Fibroblast of lung (primary cell): Measurements from ENCODE around the gene LRRD1. TPM values are rescaled to one million over a fixed set of nuclear protein-coding genes. Genes with fewer than 3 reads are reported as not detected.

Source experiments
- DNase-seq, 2 donors: peaks; one replicate each; pipeline versions ENCODE4 v3.0.0 to v3.0.0-alpha.2; 2010; ENCODE audit warnings: low read depth in 2 of 2
- H2AFZ ChIP-seq: 2 replicates; pipeline ENCODE4 v1.5.1; 2012; ENCODE audit warnings: low read length, control low read depth, inconsistent platforms
- H3K27ac ChIP-seq: 2 replicates; pipeline ENCODE4 v1.5.1; 2011; ENCODE audit warnings: low read length, control low read depth; ENCODE audit not compliant: insufficient read depth
- H3K27me3 ChIP-seq: 2 replicates; pipeline ENCODE4 v1.5.1; 2011; ENCODE audit warnings: mild to moderate bottlenecking, low read length; ENCODE audit not compliant: control insufficient read depth, insufficient read depth
- H3K36me3 ChIP-seq: 2 replicates; pipeline ENCODE4 v1.5.1; 2011; ENCODE audit warnings: low read length; ENCODE audit not compliant: control insufficient read depth, insufficient read depth
- H3K4me1 ChIP-seq: 2 replicates; pipeline ENCODE4 v1.5.1; 2011; ENCODE audit warnings: low read length; ENCODE audit not compliant: control insufficient read depth, insufficient read depth; ENCODE audit errors: extremely low read depth
- H3K4me2 ChIP-seq: 2 replicates; pipeline ENCODE4 v1.5.1; 2011; ENCODE audit warnings: low read length, control low read depth; ENCODE audit not compliant: insufficient read depth; ENCODE audit errors: extremely low read depth
- H3K4me3 ChIP-seq, 4 experiments: fragments of 200-600 bp in 1 of 4; sonication (generic) in 1 of 4; replicated peaks in 1 of 4; 2 replicates each; pipeline ENCODE4 v1.5.1; 2011 to 2016; ENCODE audit warnings: low read length in 4 of 4, low read depth in 3 of 4, mild to moderate bottlenecking in 3 of 4, control low read depth in 2 of 4, inconsistent platforms in 1 of 4, mixed read lengths in 1 of 4; ENCODE audit not compliant: insufficient read depth in 1 of 4; ENCODE audit errors: control extremely low read depth in 1 of 4
- H3K79me2 ChIP-seq: 2 replicates; pipeline ENCODE4 v1.5.1; 2012; ENCODE audit warnings: mild to moderate bottlenecking, low read length, inconsistent platforms; ENCODE audit not compliant: control insufficient read depth, insufficient read depth
- H3K9ac ChIP-seq: 2 replicates; pipeline ENCODE4 v1.5.1; 2011; ENCODE audit warnings: mild to moderate bottlenecking, low read length, control low read depth; ENCODE audit not compliant: insufficient read depth
- H3K9me3 ChIP-seq: 2 replicates; pipeline ENCODE4 v1.5.1; 2012; ENCODE audit warnings: low read depth, low read length; ENCODE audit not compliant: control insufficient read depth, insufficient read depth
- H4K20me1 ChIP-seq: 2 replicates; pipeline ENCODE4 v1.5.1; 2011; ENCODE audit warnings: low read length; ENCODE audit not compliant: control insufficient read depth, insufficient read depth; ENCODE audit errors: extremely low read depth
- EZH2 ChIP-seq: IDR thresholded peaks from 2 replicates; pipeline ENCODE4 v1.5.1; 2012; ENCODE audit warnings: low read length, control low read depth, mild to moderate bottlenecking; ENCODE audit errors: missing control alignments
- polyA plus RNA-seq, 2 donors: library from polyadenylated mRNA; depleted of rRNA in 1 of 2; stranded (reverse) in 1 of 2; unstranded in 1 of 2; fragments of >200 nt; gene quantifications; 2 replicates each; pipeline ENCODE4 v1.2.1, GENCODE V29; 2011 to 2012; ENCODE audit warnings: missing spikeins in 1 of 2
- total RNA-seq: library from RNA; depleted of rRNA; stranded (reverse); fragments of >200 nt; gene quantifications from 2 replicates; pipeline ENCODE4 v1.2.1, GENCODE V29; 2014
- TF ChIP-seq, protein P1 (sequence below), 2 donors: IDR thresholded peaks in 1 of 2; conservative IDR thresholded peaks in 1 of 2; 1 replicate in 1 of 2; 2 replicates in 1 of 2; pipeline ENCODE4 v1.5.1; 2011 to 2012; ENCODE audit warnings: low read length in 2 of 2, control low read depth in 1 of 2, inconsistent platforms in 1 of 2, low read depth in 1 of 2, mild to moderate bottlenecking in 1 of 2

The LRRD1 gene
- total and polyA plus RNA-seq, 2 donors (not counting 1 experiment from before 2014, with no cell fraction given): 0.06 to 0.17 TPM

DNA sequence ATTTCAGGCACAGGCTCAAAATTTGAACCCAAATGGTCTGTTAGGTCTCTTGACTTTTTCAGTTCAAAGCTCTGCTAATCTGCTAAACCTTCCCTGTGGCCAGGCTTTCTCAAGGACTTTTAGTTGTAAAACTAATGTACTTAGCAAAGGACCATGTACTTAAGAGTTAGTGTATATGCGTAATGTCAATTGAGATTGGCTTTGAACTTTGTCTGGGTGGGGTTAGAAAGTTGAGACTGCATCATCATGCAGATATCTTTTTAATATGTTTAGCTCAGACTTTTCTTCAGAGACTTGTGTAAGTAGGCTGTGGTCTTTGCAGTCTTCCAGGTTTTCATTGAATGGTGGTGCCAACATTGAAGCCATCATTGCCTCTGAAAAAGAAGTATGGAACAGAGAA is 78.4 kb downstream of the LRRD1 start:
- Histone ChIP-seq H3K9me3 (no peaks in the 10 kb centered on the region), H3K4me1 (no peaks in the 10 kb centered on the region), H2AFZ (no peak overlapping the region), H3K36me3 (peaks cover 3% of the 10 kb centered on the region), H3K9ac (no peak overlapping the region), H4K20me1 (no peaks in the 10 kb centered on the region), H3K4me3 (no peak overlapping the region), H3K27ac (no peak overlapping the region), H3K27me3 (no peaks in the 10 kb centered on the region), H3K79me2 (no peaks in the 10 kb centered on the region), H3K4me2 (no peak overlapping the region)
- no peak for DNase-seq
- TF ChIP-seq, protein P1, sequence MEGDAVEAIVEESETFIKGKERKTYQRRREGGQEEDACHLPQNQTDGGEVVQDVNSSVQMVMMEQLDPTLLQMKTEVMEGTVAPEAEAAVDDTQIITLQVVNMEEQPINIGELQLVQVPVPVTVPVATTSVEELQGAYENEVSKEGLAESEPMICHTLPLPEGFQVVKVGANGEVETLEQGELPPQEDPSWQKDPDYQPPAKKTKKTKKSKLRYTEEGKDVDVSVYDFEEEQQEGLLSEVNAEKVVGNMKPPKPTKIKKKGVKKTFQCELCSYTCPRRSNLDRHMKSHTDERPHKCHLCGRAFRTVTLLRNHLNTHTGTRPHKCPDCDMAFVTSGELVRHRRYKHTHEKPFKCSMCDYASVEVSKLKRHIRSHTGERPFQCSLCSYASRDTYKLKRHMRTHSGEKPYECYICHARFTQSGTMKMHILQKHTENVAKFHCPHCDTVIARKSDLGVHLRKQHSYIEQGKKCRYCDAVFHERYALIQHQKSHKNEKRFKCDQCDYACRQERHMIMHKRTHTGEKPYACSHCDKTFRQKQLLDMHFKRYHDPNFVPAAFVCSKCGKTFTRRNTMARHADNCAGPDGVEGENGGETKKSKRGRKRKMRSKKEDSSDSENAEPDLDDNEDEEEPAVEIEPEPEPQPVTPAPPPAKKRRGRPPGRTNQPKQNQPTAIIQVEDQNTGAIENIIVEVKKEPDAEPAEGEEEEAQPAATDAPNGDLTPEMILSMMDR (conservative IDR thresholded peaks at IDR 0.05 in 1 of 2, IDR thresholded peaks at IDR 0.05 in 1 of 2; ENCODE audit: low read depth in 1 of 2, low read length in 2 of 2): no peak
- TF ChIP-seq EZH2: no peak

DNA sequence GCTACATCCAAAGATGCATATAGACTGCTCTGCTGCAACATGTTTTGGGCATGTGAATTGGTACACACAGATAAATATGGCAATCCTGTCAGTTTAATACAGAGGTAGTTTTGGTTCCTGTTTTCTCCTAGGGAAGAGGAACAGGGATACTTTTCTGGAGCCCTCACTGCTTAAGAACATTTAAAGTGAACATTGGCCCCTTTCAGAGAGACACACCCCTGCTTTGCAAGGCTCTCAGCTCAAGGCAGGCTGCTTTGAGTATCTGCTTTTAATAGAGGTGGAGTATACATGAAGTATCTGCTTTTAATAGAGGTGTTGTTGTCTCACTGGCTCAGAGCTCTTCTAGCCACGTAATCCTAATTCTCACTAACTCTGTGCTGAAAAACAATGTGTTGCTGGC is 83.6 kb downstream of the LRRD1 start:
- Histone ChIP-seq H3K79me2 (no peaks in the 10 kb centered on the region), H4K20me1 (no peaks in the 10 kb centered on the region), H2AFZ (no peak overlapping the region), H3K9ac (no peak overlapping the region), H3K9me3 (no peaks in the 10 kb centered on the region), H3K4me1 (no peaks in the 10 kb centered on the region), H3K4me3 (no peak overlapping the region), H3K27ac (no peak overlapping the region), H3K36me3 (peaks cover 1% of the 10 kb centered on the region), H3K4me2 (no peak overlapping the region), H3K27me3 (no peaks in the 10 kb centered on the region)
- DNase-seq: no peak
- TF ChIP-seq, protein P1 (conservative IDR thresholded peaks at IDR 0.05 in 1 of 2, IDR thresholded peaks at IDR 0.05 in 1 of 2; ENCODE audit: low read depth in 1 of 2, low read length in 2 of 2): no peak
- no peak for TF ChIP-seq EZH2

Other genes with a start within 250 kb of the LRRD1 start
- 30.8 and 46.6 TPM in 2 replicates for gene AKAP9, start 238.3 kb downstream of the LRRD1 start, total RNA-seq
- gene AKAP9, start 238.3 kb downstream of the LRRD1 start, polyA plus RNA-seq: 10.1 and 16.6 TPM in 2 replicates
- gene CYP51A1, start 44.7 kb downstream of the LRRD1 start, total RNA-seq: 343 and 784 TPM in 2 replicates
- 28.7 and 50.0 TPM in 2 replicates for gene CYP51A1, start 44.7 kb downstream of the LRRD1 start, polyA plus RNA-seq
- gene KRIT1, start 66.8 kb upstream of the LRRD1 start, total RNA-seq: 45.7 and 53.0 TPM in 2 replicates
- 37.9 and 52.3 TPM in 2 replicates for gene KRIT1, start 66.8 kb upstream of the LRRD1 start, polyA plus RNA-seq
- gene ANKIB1, start 66.8 kb upstream of the LRRD1 start, total RNA-seq: 50.6 and 60.4 TPM in 2 replicates
- gene ANKIB1, start 66.8 kb upstream of the LRRD1 start, polyA plus RNA-seq: 38.1 and 53.4 TPM in 2 replicates